KG1 (cell line): ENCODE data around the gene RHOT1.

Experiments used
- DNase-seq: peaks from one replicate; lab custom pipeline; 2025; lab: John Stamatoyannopoulos, UW

Gene RHOT1

GRCh38 chr17:32268734-32269288, 126.5 kb downstream of the RHOT1 start:
- DNase-seq = no peak

GRCh38 chr17:32269377-32269776, 127.1 kb downstream of the RHOT1 start:
- DNase-seq = no peak

GRCh38 chr17:32271844-32272243, 129.5 kb downstream of the RHOT1 start:
- DNase-seq = no peak

- no peak for DNase-seq
These were observed 131.8 kb downstream of the RHOT1 start for GRCh38 chr17:32274101-32274500.

GRCh38 chr17:32274643-32275042, 132.3 kb downstream of the RHOT1 start:
- DNase-seq = no peak
